ENCODE measurements around the gene CUBN.

DNA sequence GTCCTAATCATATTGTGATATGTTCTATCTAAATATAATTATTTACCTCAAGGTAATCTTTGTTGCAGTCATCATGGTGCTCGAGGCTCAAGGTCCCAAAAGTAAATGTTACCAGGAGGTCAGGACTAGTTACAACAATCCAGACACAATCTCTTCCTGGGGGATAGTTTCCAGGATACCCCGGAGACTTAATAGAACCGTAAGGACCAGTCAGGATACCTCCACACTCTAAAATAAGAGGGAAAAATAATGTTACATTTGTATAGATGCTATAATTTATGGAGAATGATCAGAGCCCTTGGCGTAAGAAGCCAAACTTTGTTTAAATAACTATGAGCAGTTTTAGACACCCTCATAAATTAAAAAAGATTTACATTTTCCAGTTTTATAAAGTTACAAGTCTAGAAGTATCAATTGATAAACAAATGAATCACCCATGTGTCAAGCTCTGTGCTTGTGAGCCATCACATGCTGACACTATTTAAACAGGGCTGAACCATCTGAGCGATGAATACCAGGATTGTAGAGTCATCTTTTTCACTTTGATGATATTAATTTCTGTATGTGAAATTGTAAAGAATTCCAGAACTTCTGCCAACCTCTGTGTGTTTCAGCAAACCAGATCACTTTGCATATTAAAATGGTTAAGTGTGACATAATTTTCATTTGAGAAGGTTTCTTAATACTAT is 41.3 kb downstream of the CUBN start:
- TF ChIP-seq, protein P1, sequence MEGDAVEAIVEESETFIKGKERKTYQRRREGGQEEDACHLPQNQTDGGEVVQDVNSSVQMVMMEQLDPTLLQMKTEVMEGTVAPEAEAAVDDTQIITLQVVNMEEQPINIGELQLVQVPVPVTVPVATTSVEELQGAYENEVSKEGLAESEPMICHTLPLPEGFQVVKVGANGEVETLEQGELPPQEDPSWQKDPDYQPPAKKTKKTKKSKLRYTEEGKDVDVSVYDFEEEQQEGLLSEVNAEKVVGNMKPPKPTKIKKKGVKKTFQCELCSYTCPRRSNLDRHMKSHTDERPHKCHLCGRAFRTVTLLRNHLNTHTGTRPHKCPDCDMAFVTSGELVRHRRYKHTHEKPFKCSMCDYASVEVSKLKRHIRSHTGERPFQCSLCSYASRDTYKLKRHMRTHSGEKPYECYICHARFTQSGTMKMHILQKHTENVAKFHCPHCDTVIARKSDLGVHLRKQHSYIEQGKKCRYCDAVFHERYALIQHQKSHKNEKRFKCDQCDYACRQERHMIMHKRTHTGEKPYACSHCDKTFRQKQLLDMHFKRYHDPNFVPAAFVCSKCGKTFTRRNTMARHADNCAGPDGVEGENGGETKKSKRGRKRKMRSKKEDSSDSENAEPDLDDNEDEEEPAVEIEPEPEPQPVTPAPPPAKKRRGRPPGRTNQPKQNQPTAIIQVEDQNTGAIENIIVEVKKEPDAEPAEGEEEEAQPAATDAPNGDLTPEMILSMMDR (IDR thresholded peaks at IDR 0.05): no peak
- no peak for TF ChIP-seq POLR2A (IDR thresholded peaks at IDR 0.05)
